AML-193 (cell line): Measurements from ENCODE around the gene FAM168B.

ENCODE experiments used
- DNase-seq, 2 experiments: peaks; one replicate each; lab custom pipeline; 2025; lab: John Stamatoyannopoulos, UW

FAM168B gene

DNA sequence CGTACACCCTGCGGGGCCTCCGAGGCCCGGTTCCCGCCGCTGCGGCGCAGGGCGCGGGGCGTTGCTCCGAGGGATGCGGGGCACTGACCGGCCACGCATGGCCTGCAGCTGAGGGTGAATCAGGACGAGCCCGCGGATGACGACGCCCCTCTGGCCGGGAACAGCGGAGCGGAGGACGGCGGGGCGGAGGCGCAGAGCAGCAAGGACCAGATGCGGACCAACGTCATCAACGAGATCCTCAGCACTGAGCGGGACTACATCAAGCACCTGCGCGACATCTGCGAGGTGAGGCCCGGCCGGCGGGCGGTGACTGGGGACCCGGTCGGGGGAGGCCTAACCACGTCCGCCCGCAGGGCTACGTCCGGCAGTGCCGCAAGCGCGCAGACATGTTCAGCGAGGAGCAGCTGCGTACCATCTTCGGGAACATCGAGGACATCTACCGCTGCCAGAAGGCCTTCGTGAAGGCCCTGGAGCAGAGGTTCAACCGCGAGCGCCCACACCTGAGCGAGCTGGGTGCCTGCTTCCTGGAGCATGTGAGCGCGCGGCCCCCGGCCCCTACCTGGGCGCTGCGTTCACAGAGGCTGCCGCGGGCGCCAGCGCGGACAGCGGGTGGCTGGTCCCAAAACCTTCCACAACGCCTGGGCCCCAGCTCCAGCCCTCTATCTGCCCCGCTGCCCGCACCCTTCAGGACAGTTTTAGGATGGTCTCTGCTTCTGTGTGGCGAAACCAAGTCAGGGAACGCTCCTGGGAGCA lies 53.2 kb downstream of the FAM168B start:
- DNase-seq: no peak

GRCh38 chr2:131039535-131039907 lies 53.7 kb downstream of the FAM168B start:
- no peak for DNase-seq

- no peak for DNase-seq
These were observed 54.2 kb downstream of the FAM168B start for GRCh38 chr2:131039101-131039440.

GRCh38 chr2:131038258-131039100 lies 54.8 kb downstream of the FAM168B start:
- no peak for DNase-seq

DNA sequence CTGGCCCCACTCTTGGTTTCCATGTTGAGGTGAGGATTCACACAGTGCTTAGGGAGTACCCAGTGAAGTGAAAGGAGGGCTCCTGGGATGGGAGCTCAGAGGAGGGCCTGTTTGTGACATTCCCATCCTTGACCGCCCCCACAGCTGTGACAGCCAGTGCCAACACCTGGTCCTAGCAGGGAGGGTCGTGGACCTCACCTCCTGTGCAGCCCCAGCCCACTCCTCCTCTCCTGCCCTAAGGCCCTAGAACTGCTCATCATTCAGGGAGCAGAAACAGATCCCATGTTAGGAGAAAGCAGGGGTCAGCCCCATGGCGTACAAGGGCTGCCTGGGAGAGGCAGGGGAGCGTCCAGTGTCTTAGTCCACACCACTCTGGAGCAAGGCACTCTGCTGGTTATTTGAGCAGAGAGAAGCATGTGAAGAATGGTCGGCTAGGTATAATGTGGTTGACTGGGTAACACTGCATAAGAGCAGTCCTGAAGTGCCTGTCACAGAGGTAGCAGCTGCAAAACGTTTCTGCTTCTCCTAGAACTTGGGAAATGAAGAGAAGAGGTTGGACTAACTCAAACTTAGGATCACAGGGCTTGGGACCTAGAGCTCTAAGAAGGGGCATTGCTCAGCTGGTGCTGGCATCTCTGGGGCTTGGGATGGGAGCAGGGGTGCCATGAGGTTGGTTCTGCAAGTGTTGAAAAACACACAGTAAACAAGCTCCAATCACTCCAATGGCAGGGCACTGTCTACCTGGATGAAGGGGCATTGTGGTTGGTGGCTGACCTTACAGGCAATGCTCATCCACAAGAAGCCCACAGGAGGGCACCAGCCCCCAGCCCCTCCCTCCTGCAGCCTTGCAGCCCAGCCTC lies 55.6 kb downstream of the FAM168B start:
- no peak for DNase-seq

DNA sequence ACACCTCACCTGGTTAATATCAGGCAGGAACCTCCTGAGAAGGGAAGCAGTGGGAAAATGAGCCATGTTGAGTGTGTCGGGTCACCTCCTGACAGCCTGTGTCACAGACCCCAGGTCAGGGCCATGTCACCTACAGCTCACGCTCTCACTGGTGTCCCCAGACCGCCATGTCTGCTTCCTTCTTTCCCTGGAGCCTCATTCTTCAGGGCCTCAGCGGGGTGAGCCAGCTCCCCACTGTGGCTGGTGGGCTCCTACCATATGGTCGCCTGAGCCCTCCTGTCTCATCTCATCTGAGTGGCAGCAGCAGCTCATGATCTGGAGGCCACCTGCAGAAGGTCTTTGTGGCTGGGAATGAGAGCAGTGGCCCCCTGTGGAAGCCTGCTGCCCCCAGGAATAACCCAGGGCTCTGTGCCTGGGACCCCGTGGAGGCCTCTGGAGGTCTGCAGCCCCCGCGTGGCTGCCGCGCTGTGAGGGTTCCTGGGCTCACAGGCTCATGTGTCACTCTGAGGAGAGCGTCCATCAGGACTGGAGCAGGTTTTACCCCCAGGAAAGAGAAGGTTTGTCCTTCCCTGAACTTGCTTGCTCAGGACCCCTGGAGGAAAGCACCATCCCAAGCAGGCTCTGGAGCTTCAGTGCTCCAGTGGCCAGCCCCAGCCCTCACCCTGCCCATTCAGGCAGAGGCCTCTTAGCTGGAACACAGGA lies 56.4 kb downstream of the FAM168B start:
- DNase-seq: no peak

- DNase-seq: no peak
These were observed 57.0 kb downstream of the FAM168B start for GRCh38 chr2:131036269-131036668.

DNA sequence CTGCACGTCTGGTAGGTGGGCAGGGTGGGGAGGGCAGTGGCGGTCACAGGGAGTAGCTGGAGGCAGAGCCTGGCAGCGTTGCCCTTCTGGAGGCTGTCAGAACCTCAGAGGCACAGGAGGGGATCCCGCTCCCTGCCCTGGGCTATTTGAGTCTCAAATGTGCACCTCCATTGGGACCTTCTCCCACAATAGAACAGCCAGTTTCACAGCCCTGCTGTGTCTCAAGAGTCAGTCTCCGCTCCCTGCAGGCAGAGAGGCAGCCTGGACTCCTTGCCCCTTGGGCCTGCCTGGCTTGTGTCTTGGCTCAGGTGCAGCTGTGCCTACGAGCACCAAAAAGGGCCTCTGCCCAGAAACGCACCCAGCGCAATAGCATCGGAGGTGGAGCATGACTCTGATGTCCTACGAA lies 57.4 kb downstream of the FAM168B start:
- DNase-seq: no peak

DNA sequence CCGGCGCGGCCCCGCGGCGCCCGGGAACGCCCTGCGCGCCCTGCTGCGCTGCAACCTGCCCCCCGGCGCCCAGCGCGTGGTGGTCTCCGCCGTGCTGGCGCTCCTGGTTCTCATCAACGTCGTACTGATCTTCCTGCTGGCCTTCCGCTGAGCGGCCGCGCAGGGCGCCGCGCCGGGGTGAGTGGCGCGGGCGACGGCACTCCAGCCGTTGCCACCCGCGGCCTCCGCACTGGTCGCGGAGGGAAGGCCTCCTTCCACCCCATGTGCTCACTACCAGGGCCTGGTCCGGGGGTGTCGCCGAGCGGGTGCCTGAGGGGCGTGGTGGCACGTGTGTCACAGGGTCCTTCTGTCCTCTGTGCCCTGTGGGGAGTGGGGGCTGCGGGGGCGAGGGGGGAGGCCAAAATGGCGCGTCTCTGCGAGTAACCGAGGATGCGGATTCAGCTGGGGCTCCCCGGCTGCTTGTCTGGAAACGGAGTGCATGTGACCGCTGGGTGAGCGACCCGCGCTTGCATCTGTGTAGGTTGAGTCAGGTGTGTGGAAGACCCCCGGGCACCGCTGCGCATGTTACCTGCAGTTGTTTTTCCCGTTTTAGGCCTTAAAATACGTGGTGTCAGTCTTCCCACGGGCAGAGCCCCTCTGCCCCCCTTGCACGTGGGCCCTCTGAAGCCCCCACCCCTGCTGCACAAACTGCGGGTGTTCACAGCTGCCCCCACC lies 58.0 kb downstream of the FAM168B start:
- DNase-seq: no peak

DNA sequence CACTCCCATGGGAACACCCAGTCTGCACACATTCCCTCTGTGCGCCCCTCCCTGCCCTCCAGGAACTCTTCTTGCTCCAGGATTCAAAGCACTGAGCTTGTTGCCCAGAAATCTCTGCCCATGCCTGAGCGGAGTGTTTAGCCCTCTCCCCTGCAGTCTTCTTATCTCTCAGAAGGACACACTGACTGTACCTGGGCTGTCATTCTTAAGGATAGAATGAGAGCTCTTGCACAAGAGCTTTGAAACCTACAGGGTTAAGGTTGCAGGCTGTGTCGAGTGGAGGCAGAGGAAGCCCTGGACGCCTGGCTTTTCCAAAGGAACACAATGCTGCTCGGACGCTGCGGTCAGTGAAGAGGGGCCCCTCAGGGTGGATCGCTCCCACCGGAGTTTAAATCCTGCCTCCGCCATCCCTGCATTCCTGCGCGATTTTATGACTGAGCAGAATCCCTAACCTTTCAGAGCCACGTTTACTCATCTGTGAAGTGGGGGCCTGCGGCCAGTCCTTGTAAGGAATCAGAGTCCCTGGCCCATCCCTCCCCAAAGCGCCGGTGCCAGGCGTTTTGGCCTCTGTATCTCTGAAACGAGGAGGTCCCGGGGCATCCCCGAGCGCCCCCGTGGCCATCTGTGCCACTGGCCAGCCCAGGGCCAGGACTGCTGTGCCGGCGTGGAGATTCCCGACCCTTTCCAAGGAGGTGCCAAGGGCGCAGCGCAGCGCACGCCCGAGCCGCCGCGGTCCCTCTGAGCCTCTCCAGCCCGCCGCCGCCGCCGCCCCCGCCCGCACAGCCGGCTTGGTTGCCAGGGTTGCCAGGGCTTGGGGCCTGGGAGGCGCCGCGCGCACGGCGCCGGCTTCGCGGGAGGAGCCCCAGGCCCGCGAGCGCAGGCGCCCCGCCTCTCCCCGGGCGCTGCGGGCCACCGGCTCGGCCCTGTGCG lies 58.9 kb downstream of the FAM168B start:
- DNase-seq: no peak

- DNase-seq: no peak
These were observed 59.5 kb downstream of the FAM168B start for GRCh38 chr2:131033786-131034121.

- no peak for DNase-seq
These were observed 60.8 kb downstream of the FAM168B start for GRCh38 chr2:131032393-131032836.

GRCh38 chr2:131031875-131032274 lies 61.4 kb downstream of the FAM168B start:
- DNase-seq: no peak

DNA sequence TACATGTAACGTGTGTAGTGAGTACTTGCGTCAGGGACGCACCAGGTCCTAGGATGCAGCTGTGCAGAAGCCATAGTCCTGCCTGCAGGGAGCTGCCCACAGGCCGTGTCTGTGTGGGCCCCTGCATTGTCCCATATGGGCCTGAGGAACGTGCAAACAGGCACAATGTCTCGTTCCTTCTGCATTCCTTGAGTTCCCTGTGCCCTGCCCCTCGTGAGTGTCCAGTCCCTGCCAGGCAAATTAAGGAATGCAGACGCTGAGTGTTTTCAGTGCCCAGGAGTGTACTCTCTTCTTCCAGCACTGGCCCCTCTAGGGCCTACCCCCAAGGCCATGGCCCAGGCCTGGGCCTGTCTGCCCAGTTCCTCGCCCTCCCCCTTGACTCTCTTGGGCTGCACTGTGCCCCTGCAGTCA lies 61.8 kb downstream of the FAM168B start:
- DNase-seq: no peak

DNA sequence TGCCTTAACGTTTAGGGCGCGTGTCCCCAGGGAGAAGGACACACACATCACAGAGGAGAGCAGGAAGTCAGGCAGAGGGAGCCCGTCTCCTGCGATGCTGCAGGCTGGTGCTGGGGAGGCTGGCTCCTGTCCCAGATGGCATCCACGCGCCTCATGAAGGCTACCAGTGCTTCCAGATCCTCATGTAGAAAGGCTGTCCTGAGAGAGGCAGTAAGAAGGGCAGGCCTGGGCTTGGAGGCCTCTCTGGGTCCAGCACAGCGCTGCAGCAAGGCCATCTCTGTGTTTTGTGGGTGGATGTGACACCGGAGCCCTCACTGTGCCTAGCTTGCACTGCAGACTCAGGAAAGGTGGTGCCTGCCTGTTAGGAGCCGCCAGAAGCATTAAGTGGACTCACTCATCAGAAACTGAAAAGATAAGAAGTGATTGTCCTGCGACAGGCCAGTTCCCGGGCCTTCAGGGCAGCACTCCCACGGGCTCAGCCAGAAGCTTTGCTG lies 62.7 kb downstream of the FAM168B start:
- DNase-seq: no peak

- DNase-seq: no peak
These were observed 63.4 kb downstream of the FAM168B start for GRCh38 chr2:131029812-131030211.

DNA sequence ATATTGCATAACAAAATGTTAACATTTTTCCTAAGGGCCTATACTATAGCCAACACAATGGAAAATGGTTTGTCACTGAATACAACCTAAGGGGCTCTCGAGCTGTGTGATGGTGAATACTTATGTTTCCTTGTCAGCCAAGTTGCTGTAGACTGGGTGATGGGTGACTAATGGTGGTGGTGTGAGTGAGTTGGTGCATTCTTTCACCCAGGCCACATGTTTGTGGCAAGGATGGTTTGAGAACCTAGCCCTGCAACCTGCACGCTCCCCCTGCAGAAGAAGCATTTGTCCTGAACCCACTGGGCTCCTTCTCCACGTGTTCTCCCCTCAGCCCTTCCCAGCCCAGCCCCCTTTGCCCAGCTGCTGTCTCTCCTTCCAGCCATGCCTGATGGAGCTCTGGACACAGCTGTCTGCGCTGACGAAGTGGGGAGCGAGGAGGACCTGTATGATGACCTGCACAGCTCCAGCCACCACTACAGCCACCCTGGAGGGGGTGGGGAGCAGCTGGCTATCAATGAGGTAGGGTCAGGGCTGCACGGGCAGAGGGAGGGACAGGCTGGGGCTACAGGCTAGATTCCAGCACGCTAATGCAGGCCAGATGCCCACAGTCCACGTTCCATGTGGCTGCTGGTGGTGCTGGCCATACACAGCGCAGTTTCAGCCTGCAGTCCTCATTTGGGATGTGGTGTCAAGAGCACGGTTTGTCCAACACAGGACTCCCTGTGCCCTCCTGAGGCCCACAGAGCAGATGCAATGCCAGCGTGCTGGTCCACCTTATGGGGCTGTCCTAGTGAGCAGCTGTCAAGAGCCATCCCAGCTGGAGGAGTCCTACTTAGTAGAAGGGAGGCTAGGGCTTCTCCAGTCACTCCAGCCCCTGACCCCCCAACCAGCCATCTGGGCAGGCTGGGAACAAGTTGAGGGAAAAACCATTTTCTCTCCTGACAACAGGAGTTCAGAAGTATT lies 65.4 kb downstream of the FAM168B start:
- DNase-seq: no peak

- DNase-seq: no peak
These were observed 66.3 kb downstream of the FAM168B start for GRCh38 chr2:131026919-131027318.

DNA sequence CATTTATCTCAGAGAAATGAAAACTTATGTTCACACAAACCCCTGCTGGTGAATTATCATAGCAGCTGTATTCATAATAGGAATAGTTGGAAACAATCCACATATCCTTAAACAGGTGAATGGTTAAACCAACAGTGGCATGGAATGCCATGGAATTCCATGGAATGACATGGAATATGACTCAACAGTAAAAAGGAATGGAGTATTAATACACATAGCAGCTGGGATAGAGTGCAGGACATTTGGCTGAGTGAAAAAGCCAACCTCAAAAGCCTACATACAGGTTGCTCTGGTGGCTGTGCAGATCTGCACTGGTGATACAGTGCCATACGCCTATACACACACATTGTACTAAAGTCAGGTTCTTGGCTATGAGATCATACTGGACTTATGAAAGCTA lies 69.5 kb downstream of the FAM168B start:
- DNase-seq: no peak
